HG02759 (cell line): Measurements from ENCODE around the gene TLNRD1.
"Not testable (repeated sequence)": the region's sequence is repeated elsewhere in the genome, so short reads cannot be mapped to it uniquely, and the experiment has no call there.

ENCODE experiments used
- ATAC-seq: cut with Tn5 transposase; IDR thresholded peaks from one replicate; pipeline ENCODE4 v1.9.1; 2021; ENCODE audit warnings: mild to moderate bottlenecking, moderate library complexity; ENCODE audit not compliant: unreplicated experiment

Gene TLNRD1

DNA sequence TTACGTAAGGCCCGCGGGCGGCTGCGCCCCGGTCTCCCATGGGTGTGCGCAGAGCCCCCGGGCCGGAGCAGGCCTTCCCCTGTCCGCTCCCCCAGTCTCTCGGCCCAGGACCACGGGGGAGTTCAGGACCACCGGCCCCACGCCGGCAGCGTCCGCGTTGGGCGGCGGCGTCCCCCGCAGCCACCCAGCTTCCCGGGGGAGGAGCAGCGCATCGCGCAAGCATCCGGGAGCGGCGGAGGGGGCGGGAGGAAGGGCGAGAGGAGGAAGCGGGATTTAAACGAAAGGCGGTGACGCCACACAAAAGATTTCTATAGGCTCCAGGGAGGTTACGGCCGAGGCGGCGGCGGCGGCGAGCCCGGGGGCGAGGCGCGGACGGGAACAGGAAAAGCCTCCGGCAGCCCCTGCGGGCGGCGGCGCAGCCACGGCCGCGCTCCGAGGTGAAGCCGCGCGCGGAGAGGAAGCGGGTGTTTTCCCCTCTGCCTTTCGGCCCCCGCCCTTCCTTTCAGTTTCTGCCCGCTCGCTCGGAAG lies at the start of gene TLNRD1:
TSS of gene TLNRD1 (plus strand) at position 300 of the 528 bp plus-strand sequence. CDS start 1,349 bp downstream, outside the sequence.
- peak; percentile 60 for ATAC-seq

DNA sequence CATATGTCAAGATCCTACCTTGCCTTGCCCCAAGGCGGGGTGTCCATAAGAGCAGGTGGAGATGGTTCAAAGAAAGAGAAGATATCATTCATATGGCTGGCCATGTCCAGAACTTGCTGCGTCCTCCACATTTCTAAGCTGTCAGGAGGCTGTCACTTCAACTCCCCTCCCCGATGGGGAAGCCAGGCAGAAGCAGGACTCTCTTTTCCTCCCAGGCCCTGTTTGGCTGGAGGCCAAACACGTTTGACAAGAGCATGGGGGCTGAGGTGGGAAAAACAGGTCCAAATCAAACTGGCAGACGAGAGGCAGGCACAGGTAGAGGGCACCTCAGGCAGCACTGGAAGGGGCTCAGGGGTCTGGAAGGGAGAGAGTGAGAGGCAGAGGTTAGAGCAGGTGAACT lies 48.8 kb upstream of the TLNRD1 start:
- no peak for ATAC-seq

DNA sequence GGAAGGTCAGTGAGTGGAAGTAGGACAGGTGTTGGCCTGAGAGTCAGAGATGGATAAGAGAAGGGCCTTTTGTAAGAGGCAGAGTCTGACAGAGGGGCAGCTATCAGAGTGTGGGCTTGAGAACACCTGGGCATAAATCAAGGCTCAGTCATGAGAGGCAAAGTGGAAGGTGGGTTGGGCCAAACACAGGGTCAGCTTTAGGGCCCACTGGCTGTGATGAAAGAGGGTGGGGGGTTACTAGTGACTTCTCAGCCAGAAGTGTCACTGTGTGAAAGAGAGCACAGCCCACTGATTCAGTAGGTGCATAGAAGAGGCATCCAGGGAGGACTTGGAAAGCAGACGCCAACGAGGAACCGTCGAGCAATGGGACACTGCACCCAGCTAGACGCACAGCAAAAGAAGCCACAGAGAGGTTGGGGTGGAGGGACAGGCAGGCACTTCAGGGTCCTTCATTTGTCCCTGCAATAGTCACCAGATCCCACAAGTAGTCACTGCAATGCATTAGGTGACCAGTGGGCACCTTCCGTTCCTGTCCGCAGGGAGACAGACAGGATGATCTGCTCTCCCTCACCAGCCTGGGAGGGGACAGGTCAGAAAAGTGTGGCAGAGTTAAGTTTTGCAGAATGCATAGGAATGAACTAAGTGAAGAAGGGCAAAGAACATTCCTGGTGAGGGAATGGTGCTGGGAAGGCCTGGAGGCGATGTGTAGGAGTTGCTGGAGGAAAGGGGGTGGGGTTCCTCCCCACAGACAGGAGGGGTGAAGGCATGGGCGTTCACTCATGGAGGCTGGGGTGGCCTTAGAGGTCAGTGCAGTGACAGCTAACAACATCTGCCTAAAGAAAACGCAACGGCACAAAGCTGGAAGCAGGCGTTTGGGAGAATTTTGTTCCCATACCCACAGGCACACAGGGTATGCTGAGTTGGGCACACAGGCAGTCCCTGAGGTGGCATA lies 47.4 kb upstream of the TLNRD1 start:
- no peak for ATAC-seq

GRCh38 chr15:80953953-80954778 lies 46.6 kb upstream of the TLNRD1 start:
- no peak for ATAC-seq

DNA sequence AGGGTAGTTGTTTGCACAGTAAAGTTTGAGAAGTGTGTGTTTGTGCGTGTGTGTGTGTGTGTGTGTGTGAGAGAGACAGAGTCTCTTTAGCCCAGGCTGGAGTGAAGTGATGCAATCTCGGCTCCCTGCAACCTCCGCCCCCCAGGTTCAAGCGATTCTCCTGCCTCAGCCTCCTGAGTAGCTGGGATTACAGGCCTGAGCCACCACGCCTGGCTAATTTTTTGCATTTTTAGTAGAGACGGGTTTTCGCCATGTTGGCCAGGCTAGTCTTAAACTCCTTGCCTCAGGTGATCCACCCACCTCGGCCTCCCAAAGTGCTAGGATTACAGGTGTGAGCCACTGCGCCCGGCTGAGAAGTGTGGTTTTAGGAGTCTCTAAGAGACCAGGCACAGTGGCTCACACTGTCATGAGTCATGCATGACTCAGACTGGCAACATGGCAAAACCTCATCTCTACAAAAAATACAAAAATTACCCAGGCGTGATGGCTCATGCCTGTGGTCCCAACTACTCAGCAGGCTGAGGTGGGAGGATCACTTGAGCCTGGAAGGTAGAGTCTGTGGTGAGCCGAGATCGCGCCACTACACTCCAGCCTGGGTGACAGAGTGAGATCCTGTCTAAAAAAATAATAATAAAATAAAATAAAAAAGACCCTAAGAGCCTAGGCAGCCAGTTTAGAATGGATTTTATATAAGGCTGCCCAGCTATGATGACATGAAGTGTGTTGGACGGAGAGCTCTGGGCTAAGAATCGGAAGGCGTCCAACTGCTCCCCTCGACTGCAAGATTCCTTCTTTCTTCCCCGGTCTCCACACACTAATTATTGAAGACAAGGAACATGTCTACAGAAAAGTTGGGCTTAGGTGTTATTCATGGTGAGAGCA lies 44.9 kb upstream of the TLNRD1 start:
- peak; percentile 48 for ATAC-seq

- no peak for ATAC-seq
Observed at GRCh38 chr15:80957556-80957955, 43.2 kb upstream of the TLNRD1 start.

- ATAC-seq, result no peak
Observed at GRCh38 chr15:80957976-80958375, 42.7 kb upstream of the TLNRD1 start.

DNA sequence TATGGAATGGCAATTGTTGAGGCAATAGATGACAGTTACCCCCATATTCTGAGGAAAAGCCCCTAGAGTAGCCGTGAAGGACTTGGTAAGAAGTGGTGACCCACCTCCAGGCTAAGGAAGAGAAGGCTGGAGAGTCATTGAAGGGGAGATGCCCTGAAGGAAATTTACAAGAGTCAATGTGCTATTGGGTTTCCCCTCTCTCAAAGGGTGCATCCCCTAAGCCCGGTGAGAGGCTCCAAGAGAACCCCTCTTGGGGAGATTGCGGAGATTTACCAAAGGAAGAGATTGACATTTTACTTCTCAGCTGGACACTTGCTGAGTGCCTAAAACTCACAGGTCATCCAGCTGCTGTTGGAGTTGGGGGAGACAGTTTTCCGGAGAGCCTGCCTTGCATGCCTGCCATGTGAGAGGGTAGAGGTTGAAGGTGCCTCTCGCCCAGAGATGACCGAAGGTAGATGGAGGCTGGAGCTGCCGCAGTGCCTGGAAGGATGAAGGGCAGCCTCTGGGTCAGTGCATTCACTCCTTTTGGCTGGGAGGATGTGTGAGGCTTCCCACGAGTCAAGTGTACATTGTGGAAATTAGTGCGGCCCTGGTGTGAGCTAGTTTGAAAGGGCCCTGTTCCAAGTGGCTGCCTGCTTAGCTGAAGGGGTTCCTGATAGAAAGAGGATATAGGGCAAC lies 41.8 kb upstream of the TLNRD1 start:
- ATAC-seq, result no peak

GRCh38 chr15:80965454-80965853 lies 35.3 kb upstream of the TLNRD1 start:
- not testable (repeated sequence) for ATAC-seq

- ATAC-seq, result no peak
Observed at GRCh38 chr15:80966431-80967197, 34.1 kb upstream of the TLNRD1 start.

- ATAC-seq, result no peak
Observed at GRCh38 chr15:80967451-80967850, 33.3 kb upstream of the TLNRD1 start.

DNA sequence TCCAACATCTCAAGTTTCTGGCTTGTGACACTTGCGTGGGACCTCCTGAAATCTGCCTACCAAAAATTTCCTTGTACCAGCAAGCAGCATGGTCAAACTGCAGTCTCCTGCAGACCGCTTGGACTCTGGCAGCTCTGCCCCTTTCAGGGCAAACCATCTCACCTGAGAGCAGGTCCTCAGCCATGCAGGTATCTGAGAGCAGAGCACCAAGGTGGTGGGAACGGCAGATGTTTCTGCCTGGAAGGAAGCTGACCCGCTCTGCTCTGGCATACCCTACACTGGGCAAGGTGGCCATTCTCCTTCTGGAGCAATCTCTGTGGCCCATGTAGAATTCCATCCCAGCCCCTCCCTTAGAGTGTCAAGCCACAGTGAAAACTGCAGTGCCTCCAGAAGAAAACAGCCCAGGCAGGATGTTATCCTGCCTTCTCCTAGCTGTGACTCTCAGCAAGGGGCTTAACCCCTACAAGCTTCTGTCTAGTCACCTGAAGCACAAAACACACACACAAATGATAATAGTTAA lies 32.7 kb upstream of the TLNRD1 start:
- no peak for ATAC-seq

DNA sequence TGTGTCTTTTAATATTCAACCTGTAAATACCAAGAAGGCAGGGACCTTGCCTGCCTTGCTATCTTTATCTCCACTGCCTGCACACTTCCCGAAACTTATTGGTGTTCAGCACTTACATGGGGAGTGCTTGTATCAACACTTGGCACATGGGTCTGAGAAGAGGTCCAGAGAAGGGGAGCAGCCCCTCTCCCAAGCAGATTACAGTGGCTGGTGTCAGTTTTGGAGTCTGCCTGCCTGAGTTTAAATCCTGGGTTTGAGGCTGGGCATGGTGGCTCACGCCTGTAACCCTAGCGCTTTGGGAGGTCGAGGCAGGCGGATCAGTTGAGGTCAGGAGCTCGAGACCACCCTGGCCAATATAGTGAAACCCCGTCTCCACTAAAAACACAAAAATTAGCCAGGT lies 31.4 kb upstream of the TLNRD1 start:
- ATAC-seq, result no peak

GRCh38 chr15:80970018-80970657 lies 30.6 kb upstream of the TLNRD1 start:
- peak; percentile 59 for ATAC-seq

- no peak for ATAC-seq
Observed at GRCh38 chr15:80970658-80971057, 30.1 kb upstream of the TLNRD1 start.

- ATAC-seq, result no peak
Observed at GRCh38 chr15:80971143-80971542, 29.6 kb upstream of the TLNRD1 start.

DNA sequence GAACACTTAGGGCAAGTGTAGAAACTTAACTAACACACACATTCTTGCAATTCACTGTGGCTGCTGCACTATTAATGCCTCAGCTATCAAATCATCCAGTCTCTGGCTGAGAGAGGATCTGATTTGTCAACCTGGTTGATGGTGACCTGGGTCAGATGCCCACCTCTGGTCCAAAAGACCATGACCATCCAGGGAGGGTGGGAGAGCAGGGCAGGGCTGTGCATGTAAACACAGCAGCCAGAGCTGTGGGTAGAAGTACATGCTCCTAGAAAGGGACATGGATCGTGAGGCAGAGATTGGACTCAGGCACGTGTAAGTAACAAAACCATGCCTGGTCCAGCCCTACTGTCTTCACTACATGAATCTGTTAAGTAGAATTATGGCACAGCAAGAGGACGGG lies 28.4 kb upstream of the TLNRD1 start:
- ATAC-seq, result no peak

DNA sequence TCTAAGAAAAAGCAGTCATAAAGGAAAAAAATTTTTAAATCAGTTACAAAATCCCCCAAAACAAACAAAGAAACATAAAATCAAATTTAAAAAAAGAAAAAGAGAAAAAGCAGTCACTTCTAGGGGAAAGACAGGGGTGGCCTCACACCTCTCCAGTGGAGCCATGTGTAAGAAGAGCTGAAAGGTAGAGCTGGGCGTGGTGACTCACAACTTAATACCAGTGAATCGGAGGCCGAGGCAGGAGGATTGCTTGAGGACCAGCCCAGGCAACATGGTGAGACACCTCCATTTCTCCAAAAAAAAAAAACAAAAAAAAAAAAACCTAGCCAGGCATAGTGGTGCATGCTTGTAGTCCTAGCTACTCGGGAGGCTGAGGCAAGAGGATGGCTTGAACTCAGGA lies 25.8 kb upstream of the TLNRD1 start:
- no peak for ATAC-seq
